Epithelial cell of esophagus (primary cell): ENCODE results near the gene STPG4.
"Not testable (repeated sequence)": the region's sequence is repeated elsewhere in the genome, so short reads cannot be mapped to it uniquely, and the experiment has no call there.

ENCODE experiments used
- DNase-seq: peaks from one replicate; pipeline ENCODE4 v3.0.0; 2010; ENCODE audit warnings: low read depth
- H3K4me3 ChIP-seq: 2 replicates; pipeline ENCODE4 v1.5.1; 2011; ENCODE audit warnings: mild to moderate bottlenecking, low read length, control low read depth
- TF ChIP-seq, protein P1 (sequence below): IDR thresholded peaks from 2 replicates; pipeline ENCODE4 v1.5.1; 2011; ENCODE audit warnings: low read depth, mild to moderate bottlenecking, low read length, control low read depth, inconsistent platforms; ENCODE audit not compliant: insufficient read depth; ENCODE audit errors: missing control alignments

Gene STPG4

DNA sequence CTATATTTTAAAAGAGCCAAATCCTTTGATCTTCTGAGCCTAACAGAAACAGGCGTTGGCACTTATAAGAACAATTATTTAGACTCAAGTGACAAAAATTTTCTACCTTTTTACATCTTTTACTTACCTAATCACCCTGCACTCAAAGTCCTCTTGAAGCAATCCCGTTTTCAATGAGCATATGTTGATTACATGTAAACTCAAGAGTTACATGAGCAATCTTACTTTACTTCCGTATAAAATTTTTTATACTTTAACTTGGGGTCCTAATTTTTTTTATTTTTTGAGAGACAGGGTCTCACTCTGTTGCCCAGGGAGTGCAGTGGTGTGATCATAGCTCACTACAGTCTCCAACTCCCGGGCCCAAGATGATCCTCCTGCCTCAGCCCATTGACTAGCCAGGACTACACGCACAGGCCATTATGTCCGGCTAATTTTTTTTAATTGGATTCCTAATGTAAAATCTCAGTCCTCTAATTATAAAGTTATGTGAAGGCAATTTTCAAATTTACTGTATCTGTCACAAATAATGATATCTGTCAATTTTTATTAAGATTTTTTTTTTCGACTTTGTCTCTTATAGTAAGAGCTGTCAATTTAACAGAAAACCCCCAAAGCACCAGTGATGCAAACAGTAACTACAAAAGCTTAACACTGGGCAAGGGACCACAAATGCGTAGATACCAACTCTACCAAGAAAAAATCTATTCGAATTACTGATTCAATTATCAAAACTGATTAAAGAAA lies 19.1 kb upstream of the STPG4 start:
- no peak for DNase-seq
- TF ChIP-seq, protein P1, sequence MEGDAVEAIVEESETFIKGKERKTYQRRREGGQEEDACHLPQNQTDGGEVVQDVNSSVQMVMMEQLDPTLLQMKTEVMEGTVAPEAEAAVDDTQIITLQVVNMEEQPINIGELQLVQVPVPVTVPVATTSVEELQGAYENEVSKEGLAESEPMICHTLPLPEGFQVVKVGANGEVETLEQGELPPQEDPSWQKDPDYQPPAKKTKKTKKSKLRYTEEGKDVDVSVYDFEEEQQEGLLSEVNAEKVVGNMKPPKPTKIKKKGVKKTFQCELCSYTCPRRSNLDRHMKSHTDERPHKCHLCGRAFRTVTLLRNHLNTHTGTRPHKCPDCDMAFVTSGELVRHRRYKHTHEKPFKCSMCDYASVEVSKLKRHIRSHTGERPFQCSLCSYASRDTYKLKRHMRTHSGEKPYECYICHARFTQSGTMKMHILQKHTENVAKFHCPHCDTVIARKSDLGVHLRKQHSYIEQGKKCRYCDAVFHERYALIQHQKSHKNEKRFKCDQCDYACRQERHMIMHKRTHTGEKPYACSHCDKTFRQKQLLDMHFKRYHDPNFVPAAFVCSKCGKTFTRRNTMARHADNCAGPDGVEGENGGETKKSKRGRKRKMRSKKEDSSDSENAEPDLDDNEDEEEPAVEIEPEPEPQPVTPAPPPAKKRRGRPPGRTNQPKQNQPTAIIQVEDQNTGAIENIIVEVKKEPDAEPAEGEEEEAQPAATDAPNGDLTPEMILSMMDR = no peak
- peak overlapping the region; percentile 92 for H3K4me3 ChIP-seq

DNA sequence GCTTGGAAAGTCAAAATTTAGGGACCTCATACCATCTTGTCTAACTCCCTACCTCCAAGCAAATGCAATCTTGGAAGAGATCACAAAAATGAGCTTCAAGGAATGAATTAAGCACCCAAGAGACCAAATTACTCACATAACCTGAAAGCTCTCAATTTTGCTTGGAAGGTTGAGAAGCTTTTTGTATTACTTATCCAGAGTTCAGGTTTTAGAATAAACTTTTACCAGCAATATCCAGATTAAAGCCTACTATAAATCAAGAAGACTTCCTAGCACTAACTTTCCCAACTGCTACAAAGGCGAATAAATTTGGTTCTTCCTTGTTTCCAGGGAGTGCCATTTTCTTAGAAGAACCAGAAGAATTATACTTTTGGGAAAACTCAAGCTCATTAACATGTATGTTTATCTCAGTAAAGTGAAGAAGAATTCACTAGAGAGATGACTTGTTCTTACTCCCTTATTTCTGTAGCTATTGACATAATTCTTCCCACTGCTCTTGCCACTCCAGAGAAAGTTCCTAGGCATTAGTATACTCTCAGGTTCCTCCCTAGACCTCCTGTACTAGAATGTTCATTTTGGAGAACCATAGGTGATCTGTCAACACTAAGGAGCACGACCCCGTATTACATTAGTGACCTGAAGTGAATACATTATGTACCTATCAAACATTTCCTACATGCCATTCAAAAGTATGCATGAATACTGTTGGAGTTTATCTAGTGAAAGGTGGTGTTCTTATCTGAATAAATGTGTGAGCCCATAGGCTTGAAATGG lies 18.0 kb upstream of the STPG4 start:
- DNase-seq = no peak
- TF ChIP-seq, protein P1 = no peak
- H3K4me3 ChIP-seq = peak overlapping the region; percentile 92

DNA sequence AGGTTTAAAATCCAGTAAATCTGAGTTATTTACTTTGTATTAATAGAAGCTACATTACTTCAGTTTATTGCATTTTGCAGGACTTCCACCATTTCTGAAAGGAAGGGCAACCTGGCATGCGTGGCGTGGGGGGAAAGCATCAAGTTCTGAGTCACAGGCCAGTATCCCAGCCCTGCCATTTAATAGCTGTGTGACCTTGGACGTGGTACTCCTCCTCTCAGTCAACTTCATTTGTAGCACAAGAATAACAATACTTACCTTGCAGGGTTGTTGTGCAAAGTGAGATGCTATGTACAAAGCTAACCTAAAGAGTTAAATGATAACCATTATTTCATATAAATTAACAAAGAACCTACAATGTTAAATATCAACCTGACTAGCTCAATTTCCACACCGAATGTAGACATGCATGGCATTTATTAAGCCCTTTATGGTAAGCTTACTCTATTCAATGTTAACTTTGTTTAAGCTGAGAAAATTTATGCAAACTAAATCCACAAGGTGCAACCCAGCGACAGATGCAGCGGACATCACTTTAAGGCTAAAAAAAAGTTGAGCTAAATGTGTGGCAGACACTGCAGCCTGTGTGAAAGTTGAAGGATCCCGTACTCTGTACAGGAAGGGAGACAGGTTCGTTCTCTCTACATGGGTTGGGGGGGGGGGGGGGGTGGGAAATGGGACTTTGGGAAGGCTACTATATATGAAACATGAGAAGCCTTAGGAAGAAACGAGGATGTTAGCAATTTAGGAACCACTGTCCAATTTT lies 17.2 kb upstream of the STPG4 start:
- no peak for DNase-seq
- TF ChIP-seq, protein P1 = no peak
- no peak overlapping the region for H3K4me3 ChIP-seq

DNA sequence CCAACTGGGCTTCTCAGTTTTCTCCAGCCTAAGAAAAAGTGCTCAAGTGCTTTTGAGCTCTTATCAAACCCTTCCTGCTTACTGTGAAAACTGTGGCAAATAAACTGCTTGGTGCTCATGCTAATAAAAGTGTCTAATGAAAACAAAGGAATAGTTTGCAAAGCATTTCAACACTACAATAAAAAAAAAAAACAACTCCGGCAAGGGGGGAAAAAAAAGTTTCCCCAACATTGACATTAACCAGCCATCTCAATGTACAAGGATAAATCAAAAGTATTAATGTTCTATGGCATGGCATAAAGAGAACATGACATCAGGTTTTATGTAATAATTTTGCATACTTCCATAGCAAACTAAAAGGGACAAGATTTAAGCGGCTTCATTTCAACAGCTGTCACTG lies 14.7 kb upstream of the STPG4 start:
- TF ChIP-seq, protein P1 = no peak
- H3K4me3 ChIP-seq = no peak overlapping the region
- DNase-seq = no peak

DNA sequence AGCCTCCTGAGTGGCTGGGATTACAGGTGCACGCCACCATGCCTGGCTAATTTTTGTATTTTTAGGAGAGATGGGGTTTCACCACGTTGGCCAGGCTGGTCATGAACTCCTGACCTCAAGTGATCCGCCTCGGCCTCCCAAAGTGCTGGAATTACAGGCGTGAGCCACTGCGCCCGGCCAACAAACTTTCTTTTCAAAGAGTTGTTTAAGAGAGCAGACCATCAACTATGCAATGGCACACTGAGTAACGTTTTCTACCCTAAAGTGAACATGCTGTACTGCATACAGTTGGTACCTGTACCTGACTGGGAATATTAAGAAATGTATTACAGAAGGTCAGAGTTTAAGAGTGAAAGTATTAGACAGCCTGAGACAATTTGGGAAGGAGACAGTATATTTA lies 13.8 kb upstream of the STPG4 start:
- not testable (repeated sequence) for DNase-seq, H3K4me3 ChIP-seq

DNA sequence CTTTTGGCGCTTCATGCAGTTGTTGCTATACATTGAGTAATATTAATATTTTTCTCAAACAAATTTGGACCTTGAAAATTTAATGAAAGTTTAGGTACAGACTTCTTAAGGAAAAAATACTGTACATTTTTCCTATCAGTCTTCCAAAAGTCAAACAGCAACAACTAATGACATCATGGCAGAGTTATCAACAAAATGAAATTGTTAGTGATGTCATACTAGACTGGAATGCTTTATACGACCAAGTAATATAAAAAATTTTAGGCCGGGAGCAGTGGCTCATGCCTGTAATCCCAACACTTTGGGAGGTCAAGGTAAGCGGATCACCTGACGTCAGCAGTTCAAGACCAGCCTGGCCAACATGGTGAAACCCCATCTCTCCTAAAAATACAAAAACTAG lies 12.0 kb upstream of the STPG4 start:
- TF ChIP-seq, protein P1 = no peak
- H3K4me3 ChIP-seq = no peak overlapping the region
- DNase-seq = no peak

DNA sequence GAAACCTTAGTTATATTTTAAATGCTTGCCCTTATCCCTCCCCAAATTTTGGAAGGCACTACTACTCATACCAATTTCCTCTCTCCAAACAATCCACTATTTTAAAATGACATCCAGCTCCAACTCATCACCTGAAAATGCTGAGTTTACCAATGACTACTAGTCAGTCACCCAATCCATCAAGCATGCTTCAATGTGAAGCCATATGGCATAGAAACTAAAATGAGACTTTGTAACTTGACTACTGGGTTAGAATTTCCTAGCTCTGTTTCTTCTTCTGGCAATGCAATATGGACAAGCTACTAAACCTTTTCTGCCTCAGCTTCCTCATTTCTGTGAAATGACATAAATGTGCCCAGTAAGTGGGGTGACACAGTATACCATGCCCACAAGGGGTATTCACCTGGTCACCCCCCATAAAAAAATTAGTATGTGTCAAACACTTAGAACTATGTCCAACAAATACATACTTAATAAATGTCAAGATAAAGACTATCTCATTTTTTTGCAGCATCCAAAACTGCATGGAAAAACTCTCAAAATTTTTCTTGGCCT lies 10.0 kb upstream of the STPG4 start:
- H3K4me3 ChIP-seq = no peak overlapping the region
- no peak for DNase-seq
- TF ChIP-seq, protein P1 = no peak
